SK-N-SH treated with all-trans-retinoic acid at 6 μM for 48 hours (cell line): ENCODE results near the gene ZWILCH.

Experiments
- ATAC-seq: fragments of 200-7000 bp; cut with Tn5 transposase; 3 replicates; pipeline ENCODE4 v1.9.1; 2020; ENCODE audit warnings: mild to moderate bottlenecking, moderate library complexity
- ARNTL ChIP-seq: fragments of 450-650 bp; formaldehyde crosslinking; IDR thresholded peaks from 2 replicates; pipeline ENCODE4 v1.5.0; 2020; ENCODE audit warnings: low read depth, mild to moderate bottlenecking, moderate library complexity, borderline replicate concordance
- BACH2 ChIP-seq: fragments of 250-450 bp; sonication (Bioruptor Pico); IDR thresholded peaks from 2 replicates; pipeline ENCODE4 v1.9.0; 2021; ENCODE audit warnings: mild to moderate bottlenecking, borderline replicate concordance
- CREB5 ChIP-seq: fragments of 250-450 bp; sonication (Bioruptor Pico); IDR thresholded peaks from 2 replicates; pipeline ENCODE4 v1.5.1; 2020; ENCODE audit warnings: low read depth, mild to moderate bottlenecking, moderate library complexity
- CSDC2 ChIP-seq: fragments of 250-450 bp; sonication (Bioruptor Pico); IDR thresholded peaks from 2 replicates; pipeline ENCODE4 v1.5.0; 2020; ENCODE audit warnings: mild to moderate bottlenecking, moderate library complexity
- CSRNP3 ChIP-seq: fragments of 250-450 bp; sonication (Bioruptor Pico); IDR thresholded peaks from 2 replicates; pipeline ENCODE4 v1.5.1; 2021; ENCODE audit warnings: mild to moderate bottlenecking, moderate library complexity
- ESRRG ChIP-seq: fragments of 250-450 bp; sonication (Bioruptor Pico); IDR thresholded peaks from 2 replicates; pipeline ENCODE4 v1.6.1; 2021; ENCODE audit warnings: mild to moderate bottlenecking
- GLIS3 ChIP-seq: fragments of 250-450 bp; sonication (Bioruptor Pico); IDR thresholded peaks from 2 replicates; pipeline ENCODE4 v1.5.0; 2020; ENCODE audit warnings: mild to moderate bottlenecking, moderate library complexity
- ISL1 ChIP-seq: fragments of 250-450 bp; sonication (Bioruptor Pico); IDR thresholded peaks from 2 replicates; pipeline ENCODE4 v2.1.2; 2022; ENCODE audit warnings: mild to moderate bottlenecking, moderate library complexity
- OSR1 ChIP-seq: fragments of 250-450 bp; sonication (Bioruptor Pico); IDR thresholded peaks from 2 replicates; pipeline ENCODE4 v1.8.0; 2022; ENCODE audit warnings: moderate library complexity, mild to moderate bottlenecking, inconsistent platforms
- PATZ1 ChIP-seq: fragments of 250-450 bp; sonication (Bioruptor Pico); IDR thresholded peaks from 2 replicates; pipeline ENCODE4 v1.8.0; 2020; ENCODE audit warnings: mild to moderate bottlenecking, moderate library complexity, borderline replicate concordance
- POU6F1 ChIP-seq: fragments of 250-450 bp; sonication (Bioruptor Pico); IDR thresholded peaks from 2 replicates; pipeline ENCODE4 v1.8.0; 2021; ENCODE audit warnings: low read depth, mild to moderate bottlenecking, moderate library complexity, borderline replicate concordance
- PPARA ChIP-seq: fragments of 250-450 bp; sonication (Bioruptor Pico); IDR thresholded peaks from 2 replicates; pipeline ENCODE4 v1.5.0; 2020; ENCODE audit warnings: mild to moderate bottlenecking, borderline replicate concordance
- RARB ChIP-seq: fragments of 250-450 bp; sonication (Bioruptor Pico); IDR thresholded peaks from 2 replicates; pipeline ENCODE4 v1.8.0; 2021; ENCODE audit warnings: mild to moderate bottlenecking, moderate library complexity
- SNAI2 ChIP-seq: fragments of 250-450 bp; sonication (Bioruptor Pico); IDR thresholded peaks from 2 replicates; pipeline ENCODE4 v1.5.0; 2020; ENCODE audit warnings: mild to moderate bottlenecking, moderate library complexity
- TCF4 ChIP-seq: fragments of 250-450 bp; sonication (Bioruptor Pico); IDR thresholded peaks from 2 replicates; pipeline ENCODE4 v1.8.0; 2021; ENCODE audit warnings: mild to moderate bottlenecking, moderate library complexity, borderline replicate concordance
- TOX ChIP-seq: fragments of 250-450 bp; sonication (Bioruptor Pico); IDR thresholded peaks from 2 replicates; pipeline ENCODE4 v1.8.0; 2021; ENCODE audit warnings: mild to moderate bottlenecking, moderate library complexity, borderline replicate concordance
- TSHZ2 ChIP-seq: fragments of 250-450 bp; sonication (Bioruptor Pico); IDR thresholded peaks from 2 replicates; pipeline ENCODE4 v1.5.0; 2020; ENCODE audit warnings: mild to moderate bottlenecking, moderate library complexity
- ZC3H10 ChIP-seq: fragments of 250-450 bp; sonication (Bioruptor Pico); IDR thresholded peaks from 2 replicates; pipeline ENCODE4 v1.5.1; 2021; ENCODE audit warnings: mild to moderate bottlenecking, moderate library complexity
- ZFP3 ChIP-seq: fragments of 250-450 bp; sonication (Bioruptor Pico); IDR thresholded peaks from 2 replicates; pipeline ENCODE4 v1.5.0; 2020; ENCODE audit warnings: mild to moderate bottlenecking, moderate library complexity
- ZNF565 ChIP-seq: fragments of 450-650 bp; formaldehyde crosslinking; conservative IDR thresholded peaks from 2 replicates; pipeline ENCODE4 v1.5.0; 2020; ENCODE audit warnings: low read depth, mild to moderate bottlenecking, moderate library complexity
- ZNF70 ChIP-seq: fragments of 450-650 bp; formaldehyde crosslinking; IDR thresholded peaks from 2 replicates; pipeline ENCODE4 v1.5.0; 2020; ENCODE audit warnings: mild to moderate bottlenecking, moderate library complexity
- ZNF8 ChIP-seq: fragments of 450-650 bp; formaldehyde crosslinking; IDR thresholded peaks from 2 replicates; pipeline ENCODE4 v1.5.0; 2020; ENCODE audit warnings: mild to moderate bottlenecking, moderate library complexity

Gene ZWILCH

GRCh38 chr15:66567897-66568296, 62.8 kb downstream of the ZWILCH start:
- TF ChIP-seq ZNF565, result no peak
- no peak for TF ChIP-seq ESRRG (CRISPR knock-in tag)
- no peak for TF ChIP-seq TOX (CRISPR knock-in tag)
- no peak for ATAC-seq

- no peak for ATAC-seq
- no peak for TF ChIP-seq ESRRG (CRISPR knock-in tag)
- TF ChIP-seq OSR1 (CRISPR knock-in tag), result no peak
- TF ChIP-seq ZNF8 (CRISPR knock-in tag), result no peak
- no peak for TF ChIP-seq ISL1
- no peak for TF ChIP-seq CREB5 (CRISPR knock-in tag)
- no peak for TF ChIP-seq ZNF565
- no peak for TF ChIP-seq CSDC2 (CRISPR knock-in tag)
- no peak for TF ChIP-seq BACH2 (CRISPR knock-in tag)
- no peak for TF ChIP-seq PPARA (CRISPR knock-in tag)
- no peak for TF ChIP-seq RARB
- no peak for TF ChIP-seq CSRNP3
- no peak for TF ChIP-seq GLIS3 (CRISPR knock-in tag)
- TF ChIP-seq TCF4 (CRISPR knock-in tag), result no peak
- no peak for TF ChIP-seq PATZ1
- no peak for TF ChIP-seq ZC3H10 (CRISPR knock-in tag)
- TF ChIP-seq ARNTL (CRISPR knock-in tag), result no peak
- TF ChIP-seq SNAI2 (CRISPR knock-in tag), result no peak
Measured at GRCh38 chr15:66569461-66570137, 64.5 kb downstream of the ZWILCH start.

- TF ChIP-seq ZNF70 (CRISPR knock-in tag), result no peak
- no peak for TF ChIP-seq POU6F1 (CRISPR knock-in tag)
- no peak for TF ChIP-seq ZC3H10 (CRISPR knock-in tag)
- TF ChIP-seq TSHZ2 (CRISPR knock-in tag), result no peak
- TF ChIP-seq SNAI2 (CRISPR knock-in tag), result no peak
- no peak for TF ChIP-seq CSRNP3
- no peak for TF ChIP-seq ZFP3 (CRISPR knock-in tag)
- TF ChIP-seq TCF4 (CRISPR knock-in tag), result no peak
- ATAC-seq, result no peak
Measured at GRCh38 chr15:66570327-66570726, 65.2 kb downstream of the ZWILCH start.
